HepG2 (cell line): ENCODE measurements around the gene ZBTB26.

Source experiments
- CBX2 ChIP-seq, 2 experiments: fragments of 200-600 bp in 1 of 2; sonication (generic); formaldehyde crosslinking in 1 of 2; IDR thresholded peaks; 2 replicates each; pipeline versions ENCODE4 v1.7.0 to v1.8.1; 2018 to 2022; ENCODE audit warnings: low read depth in 2 of 2, low read length in 1 of 2, mild to moderate bottlenecking in 1 of 2, missing genetic modification reagents in 1 of 2
- MTF1 ChIP-seq: sonication (generic); formaldehyde crosslinking; IDR thresholded peaks from 2 replicates; pipeline ENCODE4 v1.5.0; 2020; ENCODE audit warnings: missing genetic modification reagents
- SCMH1 ChIP-seq: sonication (generic); formaldehyde crosslinking; IDR thresholded peaks from 2 replicates; pipeline ENCODE4 v1.9.0; 2021; ENCODE audit warnings: missing genetic modification reagents, mild to moderate bottlenecking, borderline replicate concordance
- SIX4 ChIP-seq: sonication (generic); formaldehyde crosslinking; IDR thresholded peaks from 2 replicates; pipeline ENCODE4 v1.4.0; 2020; ENCODE audit warnings: missing genetic modification reagents
- ZNF687 ChIP-seq: sonication (generic); formaldehyde crosslinking; IDR thresholded peaks from 2 replicates; pipeline ENCODE4 v1.5.1; 2020; ENCODE audit warnings: mild to moderate bottlenecking, missing genetic modification reagents, moderate library complexity
- ZNF841 ChIP-seq: sonication (generic); formaldehyde crosslinking; IDR thresholded peaks from 2 replicates; pipeline ENCODE4 v1.8.1; 2023; ENCODE audit warnings: missing genetic modification reagents, borderline replicate concordance

GRCh38 chr9:122904823-122905710 lies 26.2 kb downstream of the ZBTB26 start, which contains the start of gene RC3H2:
- TF ChIP-seq ZNF687 (CRISPR knock-in tag) (peak; percentile 97), CBX2 (IDR thresholded peaks at IDR 0.05; ENCODE audit: low read depth, low read length) (no peak), CBX2 (CRISPR knock-in tag; IDR thresholded peaks at IDR 0.05; ENCODE audit: low read depth) (no peak), SCMH1 (CRISPR knock-in tag) (no peak), SIX4 (no peak), MTF1 (0 out of 2 replicates have a peak, but pooled peaks have one; percentile 28), ZNF841 (CRISPR knock-in tag) (no peak)
